SU-DHL-6 (cell line): ENCODE data around the gene HLA-DOA.

Source experiments
- EZH2phosphoT487 ChIP-seq: fragments of 200-600 bp; sonication (generic), shearing (Covaris generic); conservative IDR thresholded peaks from 2 replicates; pipeline ENCODE4 v1.6.1; 2018; ENCODE audit warnings: mild to moderate bottlenecking, antibody characterized with exemption, low read length, moderate library complexity, mixed read lengths
- TF ChIP-seq, protein P1 (sequence below): fragments of 200-600 bp; sonication (generic); IDR thresholded peaks from one replicate; pipeline ENCODE4 v1.5.1; 2017; ENCODE audit warnings: antibody characterized with exemption, mild to moderate bottlenecking, low read length, moderate library complexity; ENCODE audit not compliant: insufficient read depth, poor library complexity, severe bottlenecking

DNA sequence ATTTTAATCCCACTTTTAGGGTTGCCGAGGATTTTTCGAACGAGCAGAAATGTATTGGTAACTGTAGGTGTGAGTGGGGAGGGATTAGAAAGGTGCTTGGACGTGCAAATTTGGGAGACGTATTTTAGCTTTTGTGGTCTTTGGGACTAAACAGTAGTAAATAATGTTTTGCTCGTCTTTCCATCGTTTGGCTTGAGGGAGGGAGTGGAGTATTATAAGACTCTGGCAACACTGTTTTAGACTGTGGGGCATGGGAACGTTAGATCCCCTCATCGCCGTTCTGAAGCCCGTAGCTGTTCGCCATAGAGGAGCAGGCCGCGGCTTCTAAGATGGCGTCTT, 38.2 kb downstream of the HLA-DOA start:
- TF ChIP-seq, protein P1, sequence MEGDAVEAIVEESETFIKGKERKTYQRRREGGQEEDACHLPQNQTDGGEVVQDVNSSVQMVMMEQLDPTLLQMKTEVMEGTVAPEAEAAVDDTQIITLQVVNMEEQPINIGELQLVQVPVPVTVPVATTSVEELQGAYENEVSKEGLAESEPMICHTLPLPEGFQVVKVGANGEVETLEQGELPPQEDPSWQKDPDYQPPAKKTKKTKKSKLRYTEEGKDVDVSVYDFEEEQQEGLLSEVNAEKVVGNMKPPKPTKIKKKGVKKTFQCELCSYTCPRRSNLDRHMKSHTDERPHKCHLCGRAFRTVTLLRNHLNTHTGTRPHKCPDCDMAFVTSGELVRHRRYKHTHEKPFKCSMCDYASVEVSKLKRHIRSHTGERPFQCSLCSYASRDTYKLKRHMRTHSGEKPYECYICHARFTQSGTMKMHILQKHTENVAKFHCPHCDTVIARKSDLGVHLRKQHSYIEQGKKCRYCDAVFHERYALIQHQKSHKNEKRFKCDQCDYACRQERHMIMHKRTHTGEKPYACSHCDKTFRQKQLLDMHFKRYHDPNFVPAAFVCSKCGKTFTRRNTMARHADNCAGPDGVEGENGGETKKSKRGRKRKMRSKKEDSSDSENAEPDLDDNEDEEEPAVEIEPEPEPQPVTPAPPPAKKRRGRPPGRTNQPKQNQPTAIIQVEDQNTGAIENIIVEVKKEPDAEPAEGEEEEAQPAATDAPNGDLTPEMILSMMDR: no peak
- no peak for TF ChIP-seq EZH2phosphoT487
